ENCODE results near the gene ZNF627. TPM values are rescaled to one million over a fixed set of nuclear protein-coding genes. Genes with fewer than 3 reads are reported as not detected.

ZNF627 gene
- total RNA-seq, 4 donors from 2014 or later = 6.2 to 10.8 (median 10.4) TPM

DNA sequence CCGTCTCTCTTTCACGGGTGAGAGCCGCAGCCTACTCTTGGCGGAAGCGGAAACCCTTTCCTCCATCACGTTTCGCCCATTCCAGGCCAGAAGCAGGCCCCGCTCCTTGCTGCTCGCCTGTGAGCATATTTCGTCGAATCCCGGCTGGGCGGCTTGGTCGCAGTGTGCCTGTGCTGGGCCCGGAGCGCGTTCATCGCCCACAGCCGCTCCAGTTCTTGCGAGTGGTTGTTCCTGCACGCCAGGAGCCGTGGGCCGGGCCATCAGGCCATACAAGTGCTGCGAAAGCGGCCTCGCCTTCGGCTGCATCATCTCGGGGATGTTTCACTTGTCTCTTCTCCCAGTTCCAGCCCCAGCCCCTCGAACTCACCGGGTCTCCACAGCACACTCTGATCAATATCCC, 65.0 kb downstream of the ZNF627 start:
- no peak for TF ChIP-seq CTCF (IDR thresholded peaks at IDR 0.05; ENCODE audit: low read depth)

GRCh38 chr19:11663181-11663591, 65.9 kb downstream of the ZNF627 start:
- no peak for TF ChIP-seq CTCF (IDR thresholded peaks at IDR 0.05; ENCODE audit: low read depth)

Other genes starting within 250 kb of the ZNF627 start
- gene PLPPR2, start 242.1 kb upstream of the ZNF627 start, total RNA-seq = 10 to 100 TPM in 2 of 4 donors, 1 to 10 TPM in 2; 4.2 to 19.6 (median 9.3) TPM
- 1 to 10 TPM in 2 of 4 donors, under 1 TPM in 1, not detected in 1; 0.66 to 3.0 (median 1.0) TPM for gene SWSAP1, start 222.8 kb upstream of the ZNF627 start, total RNA-seq
- gene EPOR, start 213.2 kb upstream of the ZNF627 start, total RNA-seq = 1 to 10 TPM; 1.5 to 8.1 (median 5.0) TPM
- gene RGL3, start 178.2 kb upstream of the ZNF627 start, total RNA-seq = 10 to 100 TPM in 1 of 4 donors, 1 to 10 TPM in 3; 4.7 to 17.5 (median 6.1) TPM
- gene ODAD3, start 162.4 kb upstream of the ZNF627 start, total RNA-seq = under 1 TPM in 2 of 4 donors, not detected in 2; 0.17 to 0.33 TPM
- gene PRKCSH, start 161.8 kb upstream of the ZNF627 start, total RNA-seq = 100 to 1,000 TPM in 1 of 4 donors, 10 to 100 TPM in 3; 45.0 to 109 (median 76.1) TPM
- gene ELAVL3, start 116.4 kb upstream of the ZNF627 start, total RNA-seq = not detected
- gene ZNF653, start 91.6 kb upstream of the ZNF627 start, total RNA-seq = 1 to 10 TPM in 3 of 4 donors, under 1 TPM in 1; 0.98 to 4.7 (median 3.4) TPM
- 10 to 100 TPM; 25.3 to 47.6 (median 35.7) TPM for gene ECSIT, start 68.3 kb upstream of the ZNF627 start, total RNA-seq
- gene CNN1, start 58.6 kb upstream of the ZNF627 start, total RNA-seq = 1 to 10 TPM; 2.7 to 9.3 (median 5.2) TPM
- 10 to 100 TPM; 19.9 to 29.2 (median 27.4) TPM for gene ELOF1, start 38.3 kb upstream of the ZNF627 start, total RNA-seq
- 100 to 1,000 TPM in 1 of 4 donors, 10 to 100 TPM in 3; 38.2 to 474 (median 69.0) TPM for gene ACP5, start 19.8 kb upstream of the ZNF627 start, total RNA-seq
- gene ZNF823, start 141.5 kb downstream of the ZNF627 start, total RNA-seq = 1 to 10 TPM; 6.4 to 9.3 (median 8.2) TPM
- gene ZNF441, start 169.5 kb downstream of the ZNF627 start, total RNA-seq = 10 to 100 TPM; 10.0 to 14.9 (median 11.2) TPM
- gene ZNF491, start 201.0 kb downstream of the ZNF627 start, total RNA-seq = 1 to 10 TPM; 1.3 to 2.2 (median 1.7) TPM
- gene ZNF440, start 216.8 kb downstream of the ZNF627 start, total RNA-seq = 10 to 100 TPM in 2 of 4 donors, 1 to 10 TPM in 2; 8.4 to 12.2 (median 10.3) TPM

All from subcutaneous adipose tissue (tissue), 4 donors.